Measurements from ENCODE around the gene SCD. TPM values are rescaled to one million over a fixed set of nuclear protein-coding genes. Genes with fewer than 3 reads are reported as not detected.

The SCD gene
- total and polyA plus RNA-seq, 9 of the 15 experiments (the other 6 are each of a cell fraction or from before 2014, with no cell fraction given), result 114 to 486 (median 188) TPM

- TF ChIP-seq REST (IDR thresholded peaks at IDR 0.05; ENCODE audit: borderline replicate concordance) (peak; percentile 86), REST (CRISPR knock-in tag; IDR thresholded peaks at IDR 0.05; ENCODE audit: low read depth) (no peak), NONO (IDR thresholded peaks at IDR 0.05; ENCODE audit: low read depth in 2 of 2, low read length in 1 of 2) (no peak), SUPT5H (IDR thresholded peaks at IDR 0.05) (no peak), ZNF766 (CRISPR knock-in tag; conservative IDR thresholded peaks at IDR 0.05) (0 out of 2 replicates have a peak, but pooled peaks have one; percentile 19), ZNF41 (CRISPR knock-in tag; conservative IDR thresholded peaks at IDR 0.05) (no peak), RB1 (IDR thresholded peaks at IDR 0.05; ENCODE audit: low read depth) (no peak), RBBP5 (IDR thresholded peaks at IDR 0.05; ENCODE audit: borderline replicate concordance, insufficient read depth, low read length, poor library complexity, severe bottlenecking) (no peak), CXXC5 (CRISPR knock-in tag; IDR thresholded peaks at IDR 0.05) (peak; percentile 59), ESRRA (IDR thresholded peaks at IDR 0.05; ENCODE audit: borderline replicate concordance, low read depth) (no peak), ARID3B (CRISPR knock-in tag; IDR thresholded peaks at IDR 0.05; ENCODE audit: borderline replicate concordance) (no peak)
- TF ChIP-seq, protein P1, sequence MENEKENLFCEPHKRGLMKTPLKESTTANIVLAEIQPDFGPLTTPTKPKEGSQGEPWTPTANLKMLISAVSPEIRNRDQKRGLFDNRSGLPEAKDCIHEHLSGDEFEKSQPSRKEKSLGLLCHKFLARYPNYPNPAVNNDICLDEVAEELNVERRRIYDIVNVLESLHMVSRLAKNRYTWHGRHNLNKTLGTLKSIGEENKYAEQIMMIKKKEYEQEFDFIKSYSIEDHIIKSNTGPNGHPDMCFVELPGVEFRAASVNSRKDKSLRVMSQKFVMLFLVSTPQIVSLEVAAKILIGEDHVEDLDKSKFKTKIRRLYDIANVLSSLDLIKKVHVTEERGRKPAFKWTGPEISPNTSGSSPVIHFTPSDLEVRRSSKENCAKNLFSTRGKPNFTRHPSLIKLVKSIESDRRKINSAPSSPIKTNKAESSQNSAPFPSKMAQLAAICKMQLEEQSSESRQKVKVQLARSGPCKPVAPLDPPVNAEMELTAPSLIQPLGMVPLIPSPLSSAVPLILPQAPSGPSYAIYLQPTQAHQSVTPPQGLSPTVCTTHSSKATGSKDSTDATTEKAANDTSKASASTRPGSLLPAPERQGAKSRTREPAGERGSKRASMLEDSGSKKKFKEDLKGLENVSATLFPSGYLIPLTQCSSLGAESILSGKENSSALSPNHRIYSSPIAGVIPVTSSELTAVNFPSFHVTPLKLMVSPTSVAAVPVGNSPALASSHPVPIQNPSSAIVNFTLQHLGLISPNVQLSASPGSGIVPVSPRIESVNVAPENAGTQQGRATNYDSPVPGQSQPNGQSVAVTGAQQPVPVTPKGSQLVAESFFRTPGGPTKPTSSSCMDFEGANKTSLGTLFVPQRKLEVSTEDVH (IDR thresholded peaks at IDR 0.05; ENCODE audit: low read depth, partially characterized antibody), result no peak
Observed at GRCh38 chr10:100341953-100342626, 4.9 kb upstream of the SCD start (continued).
